ENCODE results near the gene SFTPA2.
"Not testable (repeated sequence)": the region's sequence is repeated elsewhere in the genome, so short reads cannot be mapped to it uniquely, and the experiment has no call there.

The SFTPA2 gene

GRCh38 chr10:79588800-79589199, 28.6 kb upstream of the SFTPA2 start:
- no peak for DNase-seq (ENCODE audit: low read depth, low spot score)
- Histone ChIP-seq H3K36me3 (ENCODE audit: control insufficient read depth, insufficient read depth, low read length) (no peaks in the 10 kb centered on the region), H3K9me3 (ENCODE audit: control insufficient read depth, insufficient read depth, low read length) (no peaks in the 10 kb centered on the region; the same call in 1 of the 2 replicates), H3K4me3 (ENCODE audit: low read length) (no peak overlapping the region), H3K27me3 (ENCODE audit: control insufficient read depth, insufficient read depth, low read length) (no peaks in the 10 kb centered on the region), H3K27ac (ENCODE audit: low read length) (no peak overlapping the region), H3K4me1 (ENCODE audit: control insufficient read depth, insufficient read depth, low read length) (no peaks in the 10 kb centered on the region)

DNA sequence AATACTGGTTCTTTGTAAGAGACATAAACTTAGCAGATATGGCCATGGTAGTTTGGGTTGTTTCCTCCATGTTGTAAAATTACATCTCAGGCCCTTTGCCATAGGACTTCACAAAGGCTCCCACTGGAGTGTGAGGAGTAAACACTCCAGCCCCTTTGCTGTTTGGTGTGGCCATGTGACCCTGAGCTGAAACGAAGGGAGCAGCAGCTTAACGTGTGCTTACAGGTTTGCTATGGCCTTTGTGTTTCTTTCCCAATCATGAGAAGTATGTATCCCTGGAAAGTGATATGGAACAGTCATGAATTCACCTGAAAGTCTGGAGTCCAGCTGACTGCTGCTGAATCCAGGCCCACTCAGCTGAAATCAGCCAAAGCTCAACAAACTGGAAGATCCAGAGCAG, 26.7 kb upstream of the SFTPA2 start:
- no peaks in the 10 kb centered on the region for H3K36me3 ChIP-seq (ENCODE audit: control insufficient read depth, insufficient read depth, low read length)
- no peaks in the 10 kb centered on the region for H3K4me1 ChIP-seq (ENCODE audit: control insufficient read depth, insufficient read depth, low read length)
- DNase-seq (ENCODE audit: low read depth, low spot score) = no peak
- no peaks in the 10 kb centered on the region for H3K27me3 ChIP-seq (ENCODE audit: control insufficient read depth, insufficient read depth, low read length)
- no peaks in the 10 kb centered on the region; the same call in 1 of the 2 replicates for H3K9me3 ChIP-seq (ENCODE audit: control insufficient read depth, insufficient read depth, low read length)
- WGBS (ENCODE audit: insufficient coverage, insufficient read length) = no CpG with 5 or more reads among the region's 2 CpGs
- no peak overlapping the region for H3K4me3 ChIP-seq (ENCODE audit: low read length)
- H3K27ac ChIP-seq (ENCODE audit: low read length) = no peak overlapping the region

- Histone ChIP-seq H3K4me1 (ENCODE audit: control insufficient read depth, insufficient read depth, low read length) (no peaks in the 10 kb centered on the region), H3K27me3 (ENCODE audit: control insufficient read depth, insufficient read depth, low read length) (no peaks in the 10 kb centered on the region), H3K27ac (ENCODE audit: low read length) (no peak overlapping the region), H3K4me3 (ENCODE audit: low read length) (no peak overlapping the region), H3K36me3 (ENCODE audit: control insufficient read depth, insufficient read depth, low read length) (no peaks in the 10 kb centered on the region), H3K9me3 (ENCODE audit: control insufficient read depth, insufficient read depth, low read length) (no peaks in the 10 kb centered on the region; the same call in 1 of the 2 replicates)
- DNase-seq (ENCODE audit: low read depth, low spot score) = no peak
- no CpG with 5 or more reads among the region's 11 CpGs for WGBS (ENCODE audit: insufficient coverage, insufficient read length)
Measured at GRCh38 chr10:79585870-79586527, 25.8 kb upstream of the SFTPA2 start.

DNA sequence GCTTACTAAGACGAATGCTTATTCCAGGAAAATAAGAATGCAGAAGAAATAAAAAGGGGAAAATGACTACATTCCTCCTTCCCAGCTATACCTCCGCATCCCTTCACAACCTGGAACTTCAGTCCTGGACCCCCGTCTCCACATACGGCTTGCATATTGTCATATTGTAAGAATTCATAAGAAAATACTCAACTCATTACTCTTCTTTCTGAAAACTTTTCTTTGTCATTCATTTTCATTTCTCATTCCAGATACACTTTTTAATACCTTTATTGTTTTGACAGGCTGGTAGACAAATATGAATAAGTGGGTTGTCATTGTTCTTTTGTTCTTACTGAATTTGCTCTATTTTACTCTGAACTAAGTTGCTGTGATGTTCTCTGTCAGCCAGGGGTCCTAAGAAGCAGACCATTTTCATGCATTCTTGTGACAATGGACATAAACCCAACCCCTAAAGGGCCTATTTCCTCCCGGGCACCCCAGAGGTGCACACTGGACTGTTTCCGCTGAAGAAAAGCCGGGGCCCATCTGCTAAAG, 23.3 kb upstream of the SFTPA2 start:
- Histone ChIP-seq H3K27me3 (ENCODE audit: control insufficient read depth, insufficient read depth, low read length) (no peaks in the 10 kb centered on the region), H3K4me3 (ENCODE audit: low read length) (no peak overlapping the region), H3K4me1 (ENCODE audit: control insufficient read depth, insufficient read depth, low read length) (no peaks in the 10 kb centered on the region), H3K36me3 (ENCODE audit: control insufficient read depth, insufficient read depth, low read length) (no peaks in the 10 kb centered on the region), H3K9me3 (ENCODE audit: control insufficient read depth, insufficient read depth, low read length) (no peaks in the 10 kb centered on the region; the same call in 1 of the 2 replicates), H3K27ac (ENCODE audit: low read length) (no peak overlapping the region)
- no CpG with 5 or more reads among the region's 7 CpGs for WGBS (ENCODE audit: insufficient coverage, insufficient read length)
- DNase-seq (ENCODE audit: low read depth, low spot score) = no peak

DNA sequence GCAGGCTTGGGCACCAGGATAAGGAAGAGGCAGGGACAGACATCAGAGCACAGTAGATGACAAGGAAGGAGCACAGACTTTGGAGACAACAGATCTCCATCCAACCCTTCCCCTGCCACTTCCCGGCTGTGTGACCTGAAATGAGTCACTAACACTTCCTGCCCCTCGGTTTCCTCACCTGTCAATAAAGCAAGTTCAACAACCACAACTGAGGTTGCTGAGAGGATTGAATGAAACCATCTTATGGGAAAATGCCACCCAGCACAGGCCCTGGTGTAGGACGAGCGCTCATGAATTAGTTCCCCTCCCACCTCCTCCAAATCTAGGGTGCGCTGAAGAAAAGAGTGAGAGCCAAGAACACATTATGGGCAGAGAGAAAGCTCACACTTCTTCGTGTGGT, 22.7 kb upstream of the SFTPA2 start:
- DNase-seq (ENCODE audit: low read depth, low spot score); H3K9me3 ChIP-seq (ENCODE audit: control insufficient read depth, insufficient read depth, low read length); H3K27ac ChIP-seq (ENCODE audit: low read length); H3K4me1 ChIP-seq (ENCODE audit: control insufficient read depth, insufficient read depth, low read length); H3K27me3 ChIP-seq (ENCODE audit: control insufficient read depth, insufficient read depth, low read length); H3K4me3 ChIP-seq (ENCODE audit: low read length); H3K36me3 ChIP-seq (ENCODE audit: control insufficient read depth, insufficient read depth, low read length): not testable (repeated sequence)
- WGBS (ENCODE audit: insufficient coverage, insufficient read length) = no CpG with 5 or more reads among the region's 6 CpGs

DNA sequence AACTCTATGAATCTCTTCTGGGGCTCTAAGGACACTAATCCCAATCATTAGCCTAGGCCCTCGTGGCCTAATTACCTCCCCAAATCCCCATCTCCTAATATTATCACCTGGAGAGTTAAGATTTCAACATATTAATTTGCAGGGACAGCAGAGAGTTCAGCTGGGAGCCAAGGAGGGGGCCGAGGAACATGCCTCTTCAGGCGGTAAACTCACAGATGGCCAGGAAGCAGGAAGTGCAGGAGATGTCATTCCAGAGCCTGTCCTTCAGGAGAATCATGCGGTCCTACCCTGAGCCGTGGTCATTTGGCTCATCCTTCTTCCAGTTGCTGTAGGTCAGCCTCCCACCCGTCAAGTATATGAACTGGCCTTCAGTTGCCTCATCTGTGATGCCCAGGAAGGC, 21.9 kb upstream of the SFTPA2 start:
- H3K27me3 ChIP-seq (ENCODE audit: control insufficient read depth, insufficient read depth, low read length) = no peaks in the 10 kb centered on the region
- H3K4me1 ChIP-seq (ENCODE audit: control insufficient read depth, insufficient read depth, low read length) = no peaks in the 10 kb centered on the region
- no CpG with 5 or more reads among the region's 6 CpGs for WGBS (ENCODE audit: insufficient coverage, insufficient read length)
- no peaks in the 10 kb centered on the region for H3K36me3 ChIP-seq (ENCODE audit: control insufficient read depth, insufficient read depth, low read length)
- H3K4me3 ChIP-seq (ENCODE audit: low read length) = no peak overlapping the region
- H3K27ac ChIP-seq (ENCODE audit: low read length) = no peak overlapping the region
- no peaks in the 10 kb centered on the region; the same call in 1 of the 2 replicates for H3K9me3 ChIP-seq (ENCODE audit: control insufficient read depth, insufficient read depth, low read length)
- DNase-seq (ENCODE audit: low read depth, low spot score) = no peak

- H3K9me3 ChIP-seq (ENCODE audit: control insufficient read depth, insufficient read depth, low read length) = no peaks in the 10 kb centered on the region
- no peaks in the 10 kb centered on the region for H3K27me3 ChIP-seq (ENCODE audit: control insufficient read depth, insufficient read depth, low read length)
- no peaks in the 10 kb centered on the region for H3K36me3 ChIP-seq (ENCODE audit: control insufficient read depth, insufficient read depth, low read length)
- H3K27ac ChIP-seq (ENCODE audit: low read length) = no peak overlapping the region
- DNase-seq (ENCODE audit: low read depth, low spot score) = no peak
- H3K4me1 ChIP-seq (ENCODE audit: control insufficient read depth, insufficient read depth, low read length) = no peaks in the 10 kb centered on the region
- no peak overlapping the region for H3K4me3 ChIP-seq (ENCODE audit: low read length)
Measured at GRCh38 chr10:79581044-79581443, 20.8 kb upstream of the SFTPA2 start.

- Histone ChIP-seq H3K36me3 (ENCODE audit: control insufficient read depth, insufficient read depth, low read length) (no peaks in the 10 kb centered on the region), H3K27ac (ENCODE audit: low read length) (no peak overlapping the region), H3K27me3 (ENCODE audit: control insufficient read depth, insufficient read depth, low read length) (no peaks in the 10 kb centered on the region), H3K9me3 (ENCODE audit: control insufficient read depth, insufficient read depth, low read length) (no peaks in the 10 kb centered on the region), H3K4me3 (ENCODE audit: low read length) (no peak overlapping the region), H3K4me1 (ENCODE audit: control insufficient read depth, insufficient read depth, low read length) (no peaks in the 10 kb centered on the region)
- no peak for DNase-seq (ENCODE audit: low read depth, low spot score)
- WGBS (ENCODE audit: insufficient coverage, insufficient read length) = no CpG with 5 or more reads among the region's 2 CpGs
Measured at GRCh38 chr10:79579361-79579760, 19.2 kb upstream of the SFTPA2 start.

- not testable (repeated sequence) for H3K36me3 ChIP-seq (ENCODE audit: control insufficient read depth, insufficient read depth, low read length); H3K9me3 ChIP-seq (ENCODE audit: control insufficient read depth, insufficient read depth, low read length); H3K4me3 ChIP-seq (ENCODE audit: low read length); DNase-seq (ENCODE audit: low read depth, low spot score); H3K4me1 ChIP-seq (ENCODE audit: control insufficient read depth, insufficient read depth, low read length); H3K27ac ChIP-seq (ENCODE audit: low read length); H3K27me3 ChIP-seq (ENCODE audit: control insufficient read depth, insufficient read depth, low read length)
- no CpG with 5 or more reads among the region's 6 CpGs for WGBS (ENCODE audit: insufficient coverage, insufficient read length)
Measured at GRCh38 chr10:79570624-79571023, 10.4 kb upstream of the SFTPA2 start.

- DNase-seq (ENCODE audit: low read depth, low spot score) = no peak
- whole genome bisulfite sequencing (ENCODE audit: insufficient coverage, insufficient read length) = no CpG with 5 or more reads among the region's 4 CpGs
- H3K36me3 ChIP-seq (ENCODE audit: control insufficient read depth, insufficient read depth, low read length) = no peaks in the 10 kb centered on the region
- no peaks in the 10 kb centered on the region for H3K27me3 ChIP-seq (ENCODE audit: control insufficient read depth, insufficient read depth, low read length)
- no peak overlapping the region for H3K4me3 ChIP-seq (ENCODE audit: low read length)
- H3K9me3 ChIP-seq (ENCODE audit: control insufficient read depth, insufficient read depth, low read length) = no peaks in the 10 kb centered on the region
- H3K4me1 ChIP-seq (ENCODE audit: control insufficient read depth, insufficient read depth, low read length) = no peaks in the 10 kb centered on the region
- no peak overlapping the region for H3K27ac ChIP-seq (ENCODE audit: low read length)
Measured at GRCh38 chr10:79563426-79563825, 3.2 kb upstream of the SFTPA2 start.

DNA sequence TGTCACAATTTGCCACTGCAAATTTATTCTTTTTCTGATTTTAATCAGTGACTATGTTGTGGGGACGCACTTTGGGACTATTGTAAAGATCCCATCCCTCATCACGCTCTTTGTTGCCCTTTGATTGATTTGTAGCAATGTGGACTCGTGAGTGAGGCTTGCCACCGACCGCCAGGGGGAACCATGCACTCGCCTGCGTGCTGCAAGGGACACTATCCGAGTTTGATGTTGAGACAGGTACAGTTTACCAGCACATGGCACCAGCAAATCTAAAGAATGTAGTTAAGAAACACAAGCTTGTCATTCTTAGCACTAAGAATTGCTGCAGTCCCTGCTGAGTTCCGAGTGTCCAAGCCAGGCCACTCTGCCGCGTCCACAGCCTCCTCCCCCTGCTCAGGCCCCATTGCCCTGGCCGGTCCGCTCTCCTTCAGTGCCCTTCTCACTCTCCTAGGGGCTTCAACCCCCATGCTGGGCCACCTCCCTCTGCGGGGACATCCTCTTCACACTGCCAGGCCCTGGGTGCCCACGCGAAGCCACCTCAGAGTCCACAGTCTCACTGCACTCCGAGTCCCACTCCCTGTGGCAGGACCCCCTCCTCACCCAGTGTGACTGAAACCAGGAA, 2.0 kb upstream of the SFTPA2 start:
- Histone ChIP-seq H3K27me3 (ENCODE audit: control insufficient read depth, insufficient read depth, low read length) (no peaks in the 10 kb centered on the region), H3K4me3 (ENCODE audit: low read length) (no peak overlapping the region), H3K9me3 (ENCODE audit: control insufficient read depth, insufficient read depth, low read length) (no peaks in the 10 kb centered on the region), H3K27ac (ENCODE audit: low read length) (no peak overlapping the region), H3K4me1 (ENCODE audit: control insufficient read depth, insufficient read depth, low read length) (no peaks in the 10 kb centered on the region), H3K36me3 (ENCODE audit: control insufficient read depth, insufficient read depth, low read length) (no peaks in the 10 kb centered on the region)
- peak; percentile 60 for DNase-seq (ENCODE audit: low read depth, low spot score)
- no CpG with 5 or more reads among the region's 17 CpGs for WGBS (ENCODE audit: insufficient coverage, insufficient read length)

All from iPS DF 6.9 (cell line).